Loucy (cell line): ENCODE data around the gene PDE9A.

Experiments used
- H2AFZ ChIP-seq: fragments of 200-600 bp; sonication (generic); 2 replicates; pipeline ENCODE4 v1.6.0; 2016; ENCODE audit warnings: antibody characterized with exemption, mild to moderate bottlenecking, low read length, moderate library complexity
- H3F3A ChIP-seq: fragments of 200-600 bp; 2 replicates; pipeline ENCODE4 v1.6.0; 2016; ENCODE audit warnings: antibody characterized with exemption, low read depth, mild to moderate bottlenecking
- H3K27me3 ChIP-seq: fragments of 200-600 bp; sonication (generic); 2 replicates; pipeline ENCODE4 v1.6.1; 2014; ENCODE audit warnings: low read length, mild to moderate bottlenecking; ENCODE audit not compliant: insufficient read depth, poor library complexity, severe bottlenecking
- H3K36me3 ChIP-seq: fragments of 200-600 bp; sonication (generic); 2 replicates; pipeline ENCODE4 v1.6.1; 2016; ENCODE audit warnings: low read length; ENCODE audit not compliant: insufficient read depth
- H3K4me1 ChIP-seq: fragments of 200-600 bp; sonication (generic); 2 replicates; pipeline ENCODE4 v1.5.1; 2014; ENCODE audit warnings: low read length, mild to moderate bottlenecking; ENCODE audit not compliant: insufficient read depth, poor library complexity, severe bottlenecking
- H3K4me2 ChIP-seq: fragments of 200-600 bp; sonication (generic); 2 replicates; pipeline ENCODE4 v1.6.0; 2014; ENCODE audit warnings: antibody characterized with exemption, low read length, low read depth, mild to moderate bottlenecking; ENCODE audit not compliant: poor library complexity, severe bottlenecking
- H3K4me3 ChIP-seq: fragments of 200-600 bp; sonication (generic); 2 replicates; pipeline ENCODE4 v1.5.1; 2014; ENCODE audit warnings: low read length, mild to moderate bottlenecking, mixed read lengths; ENCODE audit not compliant: poor library complexity, severe bottlenecking
- H3K79me2 ChIP-seq: fragments of 200-600 bp; sonication (generic); 2 replicates; pipeline ENCODE4 v1.6.1; 2014; ENCODE audit warnings: low read length; ENCODE audit not compliant: insufficient read depth
- H3K9ac ChIP-seq: fragments of 200-600 bp; sonication (generic); 2 replicates; pipeline ENCODE4 v1.6.0; 2014; ENCODE audit warnings: mild to moderate bottlenecking, low read depth, low read length, moderate library complexity; ENCODE audit not compliant: poor library complexity, severe bottlenecking
- H3K9me2 ChIP-seq: fragments of 200-600 bp; sonication (generic); replicated peaks from 2 replicates; pipeline ENCODE4 v1.6.1; 2016; ENCODE audit warnings: low read depth, low read length, mixed read lengths
- H3K9me3 ChIP-seq: fragments of 200-600 bp; sonication (generic); 2 replicates; pipeline ENCODE4 v1.6.1; 2014; ENCODE audit warnings: mild to moderate bottlenecking, antibody characterized with exemption, low read length, low read depth; ENCODE audit not compliant: insufficient read depth
- H4K20me1 ChIP-seq: fragments of 200-600 bp; sonication (generic); 2 replicates; pipeline ENCODE4 v1.6.0; 2014; ENCODE audit warnings: antibody characterized with exemption, low read length, mild to moderate bottlenecking; ENCODE audit not compliant: insufficient read depth, poor library complexity, severe bottlenecking
- CTCF ChIP-seq: fragments of 200-600 bp; sonication (generic); conservative IDR thresholded peaks from 2 replicates; pipeline ENCODE4 v1.5.1; 2014; ENCODE audit warnings: mild to moderate bottlenecking, antibody characterized with exemption, low read length
- EZH2phosphoT487 ChIP-seq: fragments of 200-600 bp; IDR thresholded peaks from 2 replicates; pipeline ENCODE4 v1.6.1; 2018; ENCODE audit warnings: antibody characterized with exemption, mild to moderate bottlenecking, moderate library complexity, borderline replicate concordance

Gene PDE9A

GRCh38 chr21:42612390-42612789 lies 41.0 kb upstream of the PDE9A start:
- no peaks in the 10 kb centered on the region for H4K20me1 ChIP-seq
- H2AFZ ChIP-seq, result no peak overlapping the region
- H3K4me2 ChIP-seq, result no peak overlapping the region
- TF ChIP-seq EZH2phosphoT487 (no peak), CTCF (no peak)
- no peaks in the 10 kb centered on the region for H3K36me3 ChIP-seq
- H3K9me3 ChIP-seq, result peaks cover 6% of the 10 kb centered on the region; the same call in 1 of the 2 replicates
- H3K9me2 ChIP-seq, result no peaks in the 10 kb centered on the region
- no peaks in the 10 kb centered on the region for H3F3A ChIP-seq
- H3K4me1 ChIP-seq, result peaks cover 26% of the 10 kb centered on the region
- H3K4me3 ChIP-seq, result no peak overlapping the region
- no peaks in the 10 kb centered on the region for H3K27me3 ChIP-seq
- H3K9ac ChIP-seq, result no peak overlapping the region
- H3K79me2 ChIP-seq, result no peaks in the 10 kb centered on the region

- H4K20me1 ChIP-seq, result no peaks in the 10 kb centered on the region
- peaks cover 6% of the 10 kb centered on the region; the same call in 1 of the 2 replicates for H3K9me3 ChIP-seq
- no peaks in the 10 kb centered on the region for H3K79me2 ChIP-seq
- TF ChIP-seq CTCF (no peak), EZH2phosphoT487 (no peak)
- H2AFZ ChIP-seq, result no peak overlapping the region
- no peak overlapping the region for H3K4me2 ChIP-seq
- peaks cover 26% of the 10 kb centered on the region for H3K4me1 ChIP-seq
- no peaks in the 10 kb centered on the region for H3F3A ChIP-seq
- no peak overlapping the region for H3K4me3 ChIP-seq
- no peak overlapping the region for H3K9ac ChIP-seq
- H3K36me3 ChIP-seq, result no peaks in the 10 kb centered on the region
- no peaks in the 10 kb centered on the region for H3K9me2 ChIP-seq
- no peaks in the 10 kb centered on the region for H3K27me3 ChIP-seq
These were observed 39.7 kb upstream of the PDE9A start for GRCh38 chr21:42613756-42614155.

GRCh38 chr21:42614396-42614795 lies 39.0 kb upstream of the PDE9A start:
- Histone ChIP-seq H3K4me3 (peak overlapping the region; percentile 70), H3K4me2 (peak overlapping the region; percentile 90), H2AFZ (peak overlapping the region; percentile 83), H3K27me3 (no peaks in the 10 kb centered on the region), H3K36me3 (no peaks in the 10 kb centered on the region), H3F3A (no peaks in the 10 kb centered on the region), H3K9ac (peak overlapping the region; percentile 33), H4K20me1 (no peaks in the 10 kb centered on the region), H3K4me1 (peaks cover 26% of the 10 kb centered on the region), H3K9me3 (peaks cover 6% of the 10 kb centered on the region; the same call in 1 of the 2 replicates), H3K9me2 (no peaks in the 10 kb centered on the region), H3K79me2 (no peaks in the 10 kb centered on the region)
- no peak for TF ChIP-seq EZH2phosphoT487
- no peak for TF ChIP-seq CTCF
